Hepatic stellate cell (primary cell): Measurements from ENCODE around the gene RAB30.

Experiments used
- DNase-seq: peaks from one replicate; pipeline ENCODE4 v3.0.0; 2011; ENCODE audit warnings: low spot score

The RAB30 gene

DNA sequence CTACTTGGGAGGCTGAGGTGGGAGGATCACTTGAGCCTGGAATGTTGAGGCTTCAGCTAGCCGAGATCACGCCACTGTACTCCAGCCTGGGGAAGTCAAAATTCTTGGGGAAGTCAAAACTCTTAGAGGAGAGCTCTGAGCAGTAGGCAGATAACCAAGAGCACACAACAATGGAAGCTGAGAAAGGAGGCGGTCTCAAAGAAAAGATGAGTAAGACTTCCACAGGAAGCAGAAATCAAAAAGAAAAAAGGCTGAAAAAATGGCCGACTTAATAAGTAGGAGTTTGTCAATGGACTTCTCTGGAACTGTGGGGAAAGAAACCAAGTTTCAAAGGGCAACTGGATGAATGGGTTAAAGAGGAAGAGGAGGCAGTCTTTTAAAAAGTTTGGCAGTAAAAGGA lies 32.1 kb downstream of the RAB30 start:
- DNase-seq: no peak

DNA sequence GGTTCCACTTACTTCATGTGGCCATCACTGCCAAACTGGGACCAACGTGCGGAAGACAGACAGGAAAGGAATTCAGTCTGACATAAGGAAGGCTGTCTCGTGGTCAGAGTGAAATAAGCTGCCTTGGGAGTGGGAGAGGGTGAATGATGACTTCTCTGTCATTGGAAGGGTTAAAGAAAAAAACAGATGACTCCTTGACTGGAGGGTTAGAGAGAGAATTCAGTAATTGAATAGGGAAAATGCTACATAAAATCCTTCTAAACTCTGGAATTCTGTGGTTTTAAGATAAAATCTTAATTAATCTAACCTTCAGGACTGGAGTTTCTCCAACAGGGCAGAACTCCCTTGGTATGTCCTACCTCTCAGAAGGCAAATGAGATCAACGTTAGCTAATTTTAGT lies 33.8 kb downstream of the RAB30 start:
- no peak for DNase-seq

DNA sequence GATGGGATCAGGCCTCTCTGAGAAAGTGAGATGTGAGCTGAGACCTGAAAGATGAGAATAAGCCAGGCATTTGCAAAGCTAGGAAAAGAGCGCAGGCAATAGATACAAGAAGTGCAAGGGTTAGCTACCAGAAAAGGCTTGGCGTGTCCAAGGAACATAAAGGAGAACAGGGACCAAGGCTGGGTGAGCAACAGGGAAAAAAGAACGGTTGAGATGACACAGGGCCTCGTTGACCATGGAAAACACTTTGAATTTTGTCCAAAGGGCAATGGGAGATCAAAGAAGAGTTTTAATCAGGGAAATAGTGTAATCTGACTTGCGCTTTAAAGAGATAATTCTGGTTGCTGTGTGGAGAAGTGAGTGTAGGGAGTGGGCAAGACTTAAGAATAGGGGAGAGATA lies 35.0 kb downstream of the RAB30 start:
- DNase-seq: no peak

DNA sequence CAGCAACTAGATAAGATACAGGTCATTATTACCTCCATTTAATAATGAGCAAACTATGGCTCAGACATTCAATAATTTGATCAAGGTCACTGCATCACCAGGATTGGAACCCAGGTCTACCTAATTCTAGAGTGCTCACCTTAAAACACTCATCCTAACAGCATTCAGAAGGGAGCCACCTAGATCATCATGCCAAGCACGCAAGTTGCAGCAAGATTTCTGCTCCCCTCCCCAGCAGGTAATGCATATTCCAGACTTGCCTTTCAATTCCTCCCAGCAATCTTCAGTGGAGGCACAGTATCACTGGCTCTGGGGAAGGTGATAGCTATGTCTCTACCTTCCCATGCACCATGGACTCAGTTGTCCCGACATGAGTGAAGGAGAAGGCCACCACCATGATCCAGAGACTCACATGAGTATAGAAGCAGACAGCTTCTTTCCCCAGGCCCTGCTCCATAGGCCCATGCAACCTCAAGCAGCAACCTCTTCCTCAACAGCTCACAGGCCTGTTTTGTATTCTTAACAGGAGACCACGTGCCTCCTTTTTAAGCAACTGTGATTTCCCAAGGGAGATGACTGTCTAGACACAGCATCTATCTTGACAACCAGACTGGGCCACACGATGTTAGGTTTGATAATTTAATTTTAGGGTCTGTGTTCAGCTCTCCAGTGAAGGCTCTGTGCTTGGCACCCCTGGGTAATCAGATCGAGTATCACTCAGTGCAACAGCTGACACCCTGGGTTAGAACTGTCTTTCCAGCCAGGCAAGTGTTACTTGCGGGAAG lies 36.4 kb downstream of the RAB30 start:
- peak; percentile 7 for DNase-seq

DNA sequence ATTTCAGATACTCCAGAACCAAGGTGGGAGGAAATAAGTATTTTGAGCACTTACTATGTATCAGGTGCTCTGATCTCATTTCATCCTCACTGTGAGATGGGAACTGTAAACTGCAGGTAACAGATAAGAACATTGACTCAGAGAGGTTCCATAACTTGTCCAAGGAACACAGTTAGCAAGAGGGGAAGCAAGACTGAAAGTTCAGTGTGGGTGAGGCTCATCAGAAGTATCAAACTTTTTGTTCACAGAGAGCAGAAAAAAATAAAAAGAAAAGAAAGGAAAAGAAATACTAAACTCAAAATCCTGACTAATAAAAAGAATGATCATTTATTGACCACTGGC lies 37.1 kb downstream of the RAB30 start:
- DNase-seq: no peak

DNA sequence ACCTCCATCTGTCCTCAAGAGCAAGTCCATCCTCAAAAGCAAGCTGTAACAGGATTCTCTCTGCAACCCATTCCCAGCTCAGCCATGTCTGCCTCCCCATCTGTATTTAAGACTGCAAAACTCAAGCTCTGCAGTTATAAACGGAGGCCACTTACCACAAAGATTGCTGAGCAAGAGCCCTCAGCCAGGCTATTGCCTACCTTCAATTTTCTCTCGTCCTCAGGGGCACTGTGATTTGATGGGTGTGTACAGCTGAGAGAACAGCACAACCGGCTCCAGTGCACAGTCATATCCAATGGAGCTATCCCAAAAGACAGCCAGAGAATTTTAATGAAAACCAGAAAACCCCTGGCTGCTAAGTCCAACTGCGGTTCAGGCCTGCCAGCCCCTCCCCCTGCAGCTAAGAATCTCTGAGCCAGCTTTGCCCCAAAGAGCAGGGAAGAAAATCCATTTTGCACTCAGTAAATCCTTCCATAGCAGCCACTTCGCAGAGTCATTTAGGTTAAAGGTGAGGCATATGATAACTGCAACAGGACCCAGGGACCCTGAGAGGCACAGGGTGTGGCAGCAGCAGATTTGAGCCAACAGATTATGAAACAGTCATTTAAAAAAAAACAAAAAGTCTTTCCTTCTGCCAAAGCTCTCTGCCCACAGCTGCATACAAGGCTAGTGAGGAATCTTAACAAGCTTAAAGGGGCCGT lies 37.6 kb downstream of the RAB30 start:
- DNase-seq: peak; percentile 34

DNA sequence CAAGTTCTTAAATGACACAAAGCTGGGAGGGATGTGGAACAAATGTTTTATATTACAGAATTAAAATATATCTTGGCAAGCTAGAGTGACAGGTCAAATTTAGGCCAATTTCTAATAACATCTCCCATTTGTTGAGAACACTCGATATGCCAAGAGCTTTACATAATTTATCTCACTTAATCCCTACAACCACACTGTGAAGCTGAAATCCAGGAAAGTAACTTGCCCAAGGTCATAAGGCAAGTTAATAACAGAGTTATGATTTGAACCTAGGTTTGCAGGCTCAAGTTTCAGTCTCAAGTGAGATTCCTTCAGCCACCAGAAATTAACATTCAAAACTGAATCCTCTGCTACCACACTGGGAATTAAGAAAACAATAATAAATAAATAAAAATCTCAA lies 38.3 kb downstream of the RAB30 start:
- no peak for DNase-seq

DNA sequence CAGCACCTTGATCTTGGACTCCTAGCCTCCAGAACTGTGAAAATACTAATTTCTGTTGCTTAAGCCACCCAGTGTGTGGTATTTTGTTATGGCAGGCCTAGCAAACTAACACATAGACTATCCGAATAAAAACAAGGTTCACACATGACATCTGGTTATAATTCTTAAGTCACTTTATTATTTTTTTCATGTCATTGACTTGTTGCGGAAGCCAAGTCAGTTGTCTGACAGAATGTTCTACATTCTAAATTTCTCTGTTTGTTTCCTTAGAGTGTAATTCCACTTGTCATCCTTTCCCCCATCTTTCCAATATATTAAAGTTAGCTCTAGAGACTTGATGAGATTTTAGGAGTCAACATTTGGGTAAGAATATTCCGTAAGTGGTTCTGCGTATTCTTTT lies 40.6 kb downstream of the RAB30 start:
- no peak for DNase-seq

DNA sequence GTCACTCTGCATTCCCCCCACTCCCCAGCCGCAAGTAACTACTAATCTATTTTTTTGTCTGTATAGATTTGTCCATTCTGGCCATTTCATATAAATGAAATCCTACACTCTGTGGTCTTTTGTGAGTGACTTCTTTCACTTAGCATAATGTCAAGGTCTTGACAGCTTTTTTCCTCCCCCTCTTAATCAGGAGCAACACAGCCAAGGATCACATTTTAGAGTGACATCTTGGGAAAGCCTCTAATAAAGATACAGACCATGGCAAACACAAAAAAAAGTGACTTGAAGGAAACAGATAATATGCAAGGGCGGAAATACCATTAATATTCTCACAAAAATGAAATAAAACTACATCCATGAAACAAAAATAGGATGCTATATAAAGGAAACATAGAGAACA lies 43.9 kb downstream of the RAB30 start:
- DNase-seq: no peak

DNA sequence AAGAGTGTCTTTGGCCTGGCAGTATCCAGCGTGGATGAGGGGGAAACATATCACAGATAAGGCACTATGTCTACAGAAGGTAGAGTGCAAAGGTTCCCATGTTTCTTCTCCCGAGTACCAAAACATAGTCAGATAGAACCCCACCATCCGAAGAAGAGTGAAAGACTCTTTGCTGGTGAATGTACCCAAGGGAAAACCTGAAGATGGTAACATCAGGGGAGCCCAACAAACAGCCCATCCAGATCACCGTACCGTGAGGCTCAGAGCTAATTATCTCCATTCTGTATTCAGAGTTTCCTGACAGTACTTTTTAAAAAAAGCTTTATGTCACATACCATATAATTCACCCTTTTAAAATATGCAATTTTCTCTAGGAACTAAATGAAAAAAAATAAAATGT lies 44.4 kb downstream of the RAB30 start:
- no peak for DNase-seq

DNA sequence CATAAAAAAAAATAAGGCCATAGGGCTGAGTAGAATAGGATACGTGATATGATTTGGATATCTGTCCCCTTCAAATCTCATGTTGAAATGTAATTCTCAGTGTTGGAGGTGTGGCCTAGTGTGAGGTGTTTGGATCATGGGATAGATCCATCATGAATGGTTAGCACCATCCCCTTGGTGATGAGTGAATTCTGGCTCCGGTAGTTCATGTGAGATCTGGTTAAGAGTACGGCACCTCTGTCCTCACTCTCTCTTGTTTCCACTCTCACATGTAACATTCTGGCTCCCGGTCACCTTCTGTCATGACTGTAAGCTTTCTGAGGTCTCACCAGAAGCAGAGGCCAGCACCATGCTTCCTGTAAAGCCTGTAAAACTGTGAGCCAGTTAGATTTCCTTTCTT lies 45.5 kb downstream of the RAB30 start:
- DNase-seq: no peak

DNA sequence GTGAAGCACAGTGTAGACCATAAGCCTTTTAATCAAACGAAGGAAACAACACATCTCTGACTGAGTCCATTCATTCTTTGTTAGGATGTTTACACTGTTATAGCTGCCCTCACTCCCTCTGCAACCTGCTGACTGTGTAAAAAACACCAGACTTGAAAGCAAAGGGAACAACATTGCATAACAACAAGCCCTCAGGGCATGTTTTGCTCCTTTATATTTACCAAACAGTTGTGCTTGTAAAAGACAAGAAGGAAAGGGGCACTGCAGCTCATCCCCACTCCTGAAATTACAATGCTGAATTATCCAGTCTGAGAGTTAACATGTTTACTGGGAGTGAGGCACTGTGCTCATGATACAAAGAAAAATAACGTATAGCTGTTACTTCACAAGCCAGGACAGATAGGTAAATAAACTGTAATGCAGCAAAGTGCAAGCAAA lies 46.4 kb downstream of the RAB30 start:
- no peak for DNase-seq

DNA sequence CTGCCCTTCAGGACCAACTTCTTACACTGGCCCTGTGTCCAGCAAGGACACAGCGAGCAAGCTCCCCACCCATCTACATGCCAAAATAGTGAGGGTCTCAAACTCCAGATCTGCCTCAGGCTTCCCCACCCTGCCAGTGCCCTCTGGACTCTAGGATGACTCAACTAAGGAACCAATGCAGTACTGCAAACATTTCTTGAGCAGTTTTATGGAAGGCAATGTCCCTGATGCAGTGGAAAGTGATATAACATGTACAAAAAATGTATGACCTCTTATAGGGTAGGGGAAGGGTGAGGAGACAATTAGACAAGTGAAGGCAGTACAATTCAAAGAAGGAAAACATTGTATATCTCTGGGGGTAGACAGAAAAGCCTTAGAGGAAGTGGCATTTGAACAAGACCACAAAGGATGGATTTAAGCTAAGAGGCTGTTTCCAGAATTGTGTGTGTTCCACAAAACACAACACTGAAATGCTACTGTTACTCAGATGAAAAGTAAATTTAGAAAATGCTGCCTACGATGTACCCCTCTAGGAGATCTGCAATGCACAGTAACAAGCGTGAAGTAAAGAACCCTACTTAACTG lies 47.3 kb downstream of the RAB30 start:
- no peak for DNase-seq

DNA sequence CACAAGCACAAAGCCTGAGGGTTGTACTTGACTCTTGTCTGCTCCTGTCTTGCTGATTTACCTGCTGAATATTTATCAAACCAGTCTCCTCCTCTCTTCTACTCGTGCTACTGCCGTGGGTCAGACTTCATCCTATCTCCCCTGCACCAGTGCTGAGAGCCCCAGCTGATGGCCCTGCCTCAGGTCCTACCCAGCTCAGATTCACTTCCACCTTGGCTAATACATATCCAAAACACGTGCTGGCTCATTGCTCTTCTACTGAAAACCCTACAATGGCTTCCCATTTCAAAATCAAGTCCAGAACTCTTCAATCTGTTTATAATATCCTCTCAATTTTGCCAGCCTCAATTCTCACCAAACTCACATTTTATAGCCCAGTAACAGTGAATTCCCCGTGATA lies 48.3 kb downstream of the RAB30 start:
- DNase-seq: no peak

DNA sequence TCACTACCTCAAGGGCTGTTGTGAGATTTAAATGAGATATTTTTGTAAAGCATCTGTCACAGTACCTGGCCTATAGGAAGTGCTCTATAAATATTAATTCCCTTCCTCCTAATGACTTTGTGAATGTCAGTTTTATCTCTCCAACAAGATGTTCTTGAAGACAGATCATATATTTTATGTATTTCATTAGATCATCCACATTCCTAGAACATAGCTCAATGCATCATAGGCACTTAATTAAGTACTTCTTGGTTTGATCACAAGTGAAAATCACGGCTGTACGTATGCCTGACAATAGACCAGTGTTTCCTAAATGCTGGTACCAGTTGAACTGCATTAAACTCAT lies 49.9 kb downstream of the RAB30 start:
- no peak for DNase-seq

DNA sequence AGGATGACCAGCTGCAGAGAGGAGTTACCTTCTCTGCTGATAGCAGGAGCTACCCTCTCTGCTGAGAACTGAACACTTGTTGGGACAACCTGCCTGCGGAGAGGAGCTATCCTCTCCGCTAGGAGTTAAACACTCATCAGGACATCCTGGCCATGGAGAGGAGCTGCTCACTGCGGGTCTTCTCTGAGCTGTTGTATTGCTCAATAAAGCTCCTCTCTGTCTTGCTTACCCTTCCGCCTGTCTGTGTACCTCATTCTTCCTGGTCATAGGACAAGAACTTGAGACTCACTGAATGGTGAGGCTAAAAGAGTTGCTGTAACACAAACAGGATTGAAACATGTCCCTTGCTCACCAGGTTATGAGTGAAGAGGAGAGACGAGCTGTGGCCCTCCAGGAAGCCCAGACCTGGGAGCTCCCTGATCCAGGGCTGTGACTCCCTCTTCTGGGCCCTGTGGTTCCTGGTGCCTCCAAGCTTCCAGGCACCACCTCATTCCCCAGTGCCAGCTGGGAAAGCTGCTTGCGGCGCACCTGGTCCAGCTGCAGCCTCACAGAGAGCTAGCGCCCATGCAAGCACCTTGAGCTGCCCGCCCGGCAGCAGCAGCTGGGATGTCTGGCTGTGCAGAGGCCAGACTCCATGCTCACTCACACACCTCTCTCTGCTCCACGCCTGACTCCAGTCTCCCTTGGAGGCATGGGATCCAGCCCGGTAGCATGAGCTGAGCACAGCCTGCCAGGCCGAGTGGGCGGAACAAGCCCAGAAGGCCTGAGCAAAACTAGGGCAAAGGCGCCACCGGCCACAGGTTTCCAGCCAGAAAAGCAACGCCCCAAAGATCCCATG lies 50.5 kb downstream of the RAB30 start:
- DNase-seq: no peak

DNA sequence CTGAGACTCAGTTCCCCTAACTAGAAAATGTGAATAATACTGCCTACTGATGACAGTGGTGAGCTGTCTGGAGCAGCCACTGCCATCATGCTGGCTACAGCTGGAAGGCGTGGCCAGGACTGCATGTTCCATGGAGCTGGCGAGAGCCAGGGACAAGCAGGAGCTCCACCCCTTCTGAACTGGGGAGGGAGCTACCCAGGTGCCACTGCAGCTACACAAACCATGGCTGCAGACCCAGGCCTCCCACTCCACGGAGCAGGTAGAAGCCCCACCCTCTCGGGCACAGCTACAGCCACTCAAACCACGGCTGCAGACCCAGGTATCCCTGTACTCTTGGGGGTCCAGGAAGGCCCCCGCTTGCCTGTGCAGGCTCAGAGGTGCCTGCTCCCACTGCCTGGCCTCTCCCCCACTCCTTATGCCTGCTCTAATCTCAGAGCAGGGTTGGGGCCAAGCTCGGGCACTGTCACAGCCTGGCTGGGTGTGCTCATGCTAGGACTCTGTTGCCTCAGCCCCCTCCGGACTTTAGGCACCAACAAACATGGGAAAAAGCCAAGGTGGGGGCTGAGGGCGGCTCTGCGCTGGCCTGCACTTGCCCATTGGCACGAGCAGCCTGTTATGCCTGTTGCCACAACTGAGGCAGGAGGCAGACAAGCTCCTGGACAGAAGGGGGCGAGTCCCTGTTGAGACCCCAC lies 51.7 kb downstream of the RAB30 start:
- DNase-seq: no peak

DNA sequence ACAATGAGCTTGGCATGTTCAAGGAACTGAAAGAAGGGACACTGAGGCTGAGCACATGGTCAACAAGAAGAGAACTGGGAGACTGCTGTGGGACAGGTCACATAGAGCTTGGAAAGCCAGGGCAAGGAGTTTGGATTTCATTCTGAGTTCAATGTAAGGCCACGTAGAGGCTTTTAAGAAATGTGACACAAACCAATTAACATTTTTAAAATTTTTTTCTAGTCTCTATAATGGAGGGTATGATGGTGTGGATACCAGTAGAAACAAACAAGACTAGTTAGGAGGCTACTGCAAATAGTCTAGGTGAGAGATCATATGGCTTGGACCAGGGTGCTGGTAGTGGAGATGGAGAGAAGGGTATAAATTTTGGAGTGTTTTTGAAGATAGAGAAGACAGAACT lies 56.7 kb downstream of the RAB30 start:
- no peak for DNase-seq

DNA sequence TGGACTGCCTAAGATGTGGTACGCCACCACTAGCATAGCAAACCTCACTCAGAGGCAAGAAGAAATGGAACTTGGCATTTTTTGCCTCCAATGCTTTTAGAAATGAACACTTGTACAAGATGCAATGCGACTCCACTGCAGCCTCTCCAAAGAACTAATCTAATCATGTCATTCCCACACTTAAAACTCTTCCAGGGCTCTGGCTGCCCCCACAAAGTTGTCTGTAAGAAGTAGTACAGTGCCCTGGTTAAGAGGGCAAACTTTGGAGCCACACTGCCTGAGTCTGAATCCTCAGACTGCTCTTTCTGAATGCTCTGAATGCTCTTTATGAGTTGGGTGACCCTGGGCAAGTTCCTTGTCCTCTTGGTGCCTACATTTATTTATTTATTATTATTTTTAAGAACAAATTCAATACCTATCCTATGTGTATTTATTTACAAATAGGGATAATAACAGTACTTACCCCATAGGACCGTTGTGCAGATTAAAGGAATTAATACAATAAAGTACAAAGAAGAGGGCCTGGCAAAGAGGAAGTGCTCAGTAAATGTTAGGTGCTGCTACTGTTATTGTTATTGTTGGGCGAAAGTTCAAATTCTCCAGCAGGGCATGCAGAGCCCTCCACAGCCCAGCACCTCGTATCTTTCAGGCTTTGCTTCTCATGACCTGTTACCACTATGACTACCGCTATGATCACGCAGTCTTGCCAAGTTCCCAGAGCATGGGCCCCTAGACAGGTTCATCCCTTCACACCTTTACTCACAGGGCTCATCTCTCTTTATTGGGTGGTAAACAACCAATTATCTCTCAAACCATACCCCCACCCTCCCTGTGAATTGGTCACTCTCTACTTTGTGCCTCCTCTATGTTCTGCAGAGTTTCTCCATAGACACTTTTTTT lies 59.3 kb downstream of the RAB30 start:
- DNase-seq: no peak

DNA sequence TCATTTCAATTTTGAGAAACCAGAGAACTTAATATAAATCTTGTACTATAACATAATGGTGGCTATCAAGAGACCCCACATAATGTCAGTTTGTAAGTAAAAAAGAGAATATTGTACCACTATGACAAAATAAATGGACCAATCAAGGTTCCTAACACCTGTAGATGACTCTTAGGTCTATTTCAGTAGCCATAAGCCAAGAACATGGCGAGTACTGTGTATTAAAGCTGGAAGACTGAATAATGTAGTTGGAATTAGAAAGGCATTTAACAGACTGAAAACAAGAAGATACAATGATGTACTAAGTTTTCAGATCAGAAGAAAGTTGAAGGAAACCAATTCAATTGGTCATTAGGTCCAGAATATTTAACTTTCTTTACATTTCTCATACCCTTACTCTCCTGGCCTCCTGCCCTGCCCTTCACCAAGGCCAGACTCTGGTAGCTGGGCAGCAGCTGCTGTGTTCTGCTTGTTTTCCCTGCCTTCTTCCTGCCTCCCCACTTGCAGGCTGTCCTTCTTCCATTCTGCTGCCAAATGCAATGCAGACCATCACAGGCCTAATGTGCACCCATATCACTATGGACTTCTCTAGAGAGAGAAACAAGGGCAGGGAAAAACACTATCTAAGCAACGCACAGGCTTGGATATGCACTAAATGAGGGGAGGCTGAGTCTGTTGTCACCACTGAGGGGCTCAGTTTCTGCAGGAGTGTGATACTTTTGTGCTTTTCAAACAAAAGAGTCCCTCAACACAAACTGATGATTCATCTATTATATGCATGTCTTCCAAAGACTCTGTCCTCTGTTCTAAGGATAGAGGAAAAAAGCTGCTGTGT lies 60.1 kb downstream of the RAB30 start:
- no peak for DNase-seq
